GM08714 (cell line): Measurements from ENCODE around the gene SPN.
"Not testable (repeated sequence)": the region's sequence is repeated elsewhere in the genome, so short reads cannot be mapped to it uniquely, and the experiment has no call there.

Source experiments
- H3K4me3 ChIP-seq: fragments of 200-500 bp; sonication (Bioruptor generic); 2 replicates; pipeline ENCODE4 v1.5.1; 2014; ENCODE audit warnings: mild to moderate bottlenecking, low read length, inconsistent platforms
- ZNF274 ChIP-seq: IDR thresholded peaks from 2 replicates; pipeline ENCODE4 v1.6.1; 2012; ENCODE audit warnings: mild to moderate bottlenecking, low read depth, low read length

Gene SPN

GRCh38 chr16:29663016-29663806, at the start of gene SPN:
Gene SPN, plus strand, starts transcription at chr16:29663247. Its CDS starts 482 bp downstream, at chr16:29663729.
- no peak for TF ChIP-seq ZNF274
- peak within 1 kb of the TSS; percentile 86 for H3K4me3 ChIP-seq

GRCh38 chr16:29613307-29614057, 49.6 kb upstream of the SPN start:
- peak overlapping the region; percentile 58; the same call in 1 of the 2 replicates for H3K4me3 ChIP-seq

GRCh38 chr16:29614691-29615314, 48.2 kb upstream of the SPN start:
- H3K4me3 ChIP-seq, result not testable (repeated sequence)

GRCh38 chr16:29616127-29616526, 46.9 kb upstream of the SPN start:
- not testable (repeated sequence) for H3K4me3 ChIP-seq

DNA sequence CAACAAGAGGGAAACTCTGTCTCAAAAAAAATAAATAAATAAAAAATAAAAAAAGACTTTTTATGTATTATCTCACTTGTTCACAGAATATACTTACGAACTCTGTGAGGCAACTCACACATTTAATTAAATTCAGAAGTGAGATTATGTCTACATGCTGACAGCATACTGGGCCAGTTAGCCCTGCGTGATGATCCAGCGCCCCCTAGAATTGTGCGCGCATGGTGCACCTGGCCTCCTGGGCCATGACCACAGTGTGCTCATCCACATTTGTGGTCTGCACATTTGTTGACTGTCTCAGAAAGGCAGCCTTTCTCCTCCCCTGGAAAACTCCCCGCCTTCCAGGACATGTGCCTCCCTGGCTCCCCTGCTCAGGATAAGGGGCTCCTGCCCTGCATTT, 42.5 kb upstream of the SPN start:
- not testable (repeated sequence) for H3K4me3 ChIP-seq

GRCh38 chr16:29622738-29623137, 40.3 kb upstream of the SPN start:
- H3K4me3 ChIP-seq, result not testable (repeated sequence)

GRCh38 chr16:29623253-29623652, 39.8 kb upstream of the SPN start:
- H3K4me3 ChIP-seq, result not testable (repeated sequence)

DNA sequence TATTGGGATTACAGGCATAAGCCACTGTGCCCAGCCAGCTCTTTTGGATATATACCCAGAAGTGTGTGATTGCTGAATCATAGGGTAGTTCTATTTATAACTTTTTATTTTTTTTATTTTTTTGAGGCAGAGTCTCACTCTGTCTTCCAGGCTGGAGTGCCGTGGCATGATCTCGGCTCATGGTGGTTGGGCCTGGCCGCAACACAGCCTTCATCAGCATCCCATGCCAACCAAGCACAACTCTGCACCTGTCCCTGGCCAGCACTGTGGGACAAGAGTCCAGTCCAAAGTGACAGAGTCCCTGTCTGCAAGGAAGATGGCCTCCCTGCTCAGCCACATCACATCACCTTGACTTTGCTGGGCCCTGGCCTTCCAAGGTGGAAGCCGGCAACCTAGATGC, 37.9 kb upstream of the SPN start:
- H3K4me3 ChIP-seq, result not testable (repeated sequence)

GRCh38 chr16:29626778-29627331, 36.2 kb upstream of the SPN start:
- not testable (repeated sequence) for H3K4me3 ChIP-seq

- H3K4me3 ChIP-seq, result not testable (repeated sequence)
Measured at GRCh38 chr16:29627661-29628075, 35.4 kb upstream of the SPN start.

DNA sequence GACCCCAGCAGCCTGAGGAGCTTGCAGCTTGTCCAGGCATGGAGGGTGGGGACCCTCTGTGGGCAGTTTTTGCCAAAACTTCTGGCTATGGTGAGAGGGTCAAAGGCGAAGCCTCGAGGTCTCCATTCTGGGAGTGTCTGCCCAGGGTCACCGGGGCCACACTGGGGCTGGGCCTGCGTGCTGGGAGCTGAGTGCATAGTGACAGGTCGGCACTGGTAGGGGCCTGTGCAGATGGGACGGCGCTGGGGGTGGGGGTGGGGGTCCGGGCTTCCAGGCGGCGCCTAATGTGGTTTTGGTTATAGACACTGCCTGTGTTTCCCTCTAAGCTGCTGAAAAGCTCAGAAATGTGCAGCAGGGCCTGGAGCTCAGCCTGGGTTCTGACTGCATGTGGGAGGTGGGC, 34.3 kb upstream of the SPN start:
- H3K4me3 ChIP-seq, result not testable (repeated sequence)

DNA sequence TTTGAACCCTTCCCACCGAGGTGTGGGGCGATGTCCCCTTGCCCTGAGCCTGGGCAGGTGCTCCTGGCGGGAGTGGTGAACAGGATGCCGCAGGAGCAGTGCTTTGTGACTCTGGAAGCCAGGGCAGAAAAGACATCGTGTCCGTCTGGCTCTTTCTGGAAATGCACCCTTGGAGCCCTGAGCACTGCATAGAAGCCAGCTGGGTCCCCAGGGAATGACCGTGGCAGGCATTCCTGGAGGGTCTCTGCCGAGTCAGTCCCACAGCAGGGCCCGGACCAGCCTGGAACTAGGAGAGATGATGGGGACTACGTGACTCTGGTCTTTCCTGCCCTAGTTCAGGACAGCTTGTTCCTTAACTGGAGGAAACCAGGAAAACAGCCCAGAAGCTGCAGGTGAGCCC, 33.7 kb upstream of the SPN start:
- H3K4me3 ChIP-seq, result not testable (repeated sequence)

- not testable (repeated sequence) for H3K4me3 ChIP-seq
Measured at GRCh38 chr16:29631658-29632057, 31.4 kb upstream of the SPN start.

DNA sequence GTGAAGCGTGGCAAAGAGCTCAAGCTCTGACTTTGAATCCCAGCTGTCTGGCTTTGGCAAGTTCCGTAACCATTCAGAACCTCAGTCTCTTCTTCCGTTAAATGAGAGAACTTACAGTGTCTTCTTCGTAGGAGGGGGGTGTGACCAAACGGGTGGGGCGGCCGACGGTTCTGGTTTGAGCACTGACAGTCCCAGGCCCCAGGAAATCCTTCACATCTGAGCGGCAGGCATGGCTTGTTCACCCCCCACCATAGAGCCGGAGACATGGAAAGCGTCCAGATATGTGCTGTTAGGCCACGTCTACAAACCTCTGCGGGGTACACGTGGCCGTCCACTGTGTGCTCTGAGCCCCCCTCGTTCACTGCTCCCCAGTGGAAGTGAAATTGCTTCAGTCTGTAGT, 27.1 kb upstream of the SPN start:
- H3K4me3 ChIP-seq, result not testable (repeated sequence)

DNA sequence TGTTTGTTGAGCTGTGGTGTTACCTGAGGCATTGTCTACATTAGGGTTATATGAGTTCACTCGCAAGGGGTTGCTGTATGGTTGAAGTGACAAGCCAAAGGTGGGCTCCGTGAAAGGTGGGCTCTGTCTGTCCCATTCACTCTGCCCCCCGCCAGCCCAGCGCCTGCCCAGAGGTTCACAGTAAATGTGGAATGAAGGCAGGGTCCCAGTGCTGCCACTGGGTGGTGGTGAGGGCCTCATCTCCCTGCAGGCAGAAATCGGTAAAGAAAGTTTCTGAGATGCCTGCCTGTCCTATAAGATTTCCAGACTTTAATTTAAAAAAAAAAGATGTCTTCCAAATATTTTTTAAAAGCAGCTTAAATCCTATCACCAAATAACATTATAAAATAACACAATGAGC, 26.7 kb upstream of the SPN start:
- not testable (repeated sequence) for H3K4me3 ChIP-seq

DNA sequence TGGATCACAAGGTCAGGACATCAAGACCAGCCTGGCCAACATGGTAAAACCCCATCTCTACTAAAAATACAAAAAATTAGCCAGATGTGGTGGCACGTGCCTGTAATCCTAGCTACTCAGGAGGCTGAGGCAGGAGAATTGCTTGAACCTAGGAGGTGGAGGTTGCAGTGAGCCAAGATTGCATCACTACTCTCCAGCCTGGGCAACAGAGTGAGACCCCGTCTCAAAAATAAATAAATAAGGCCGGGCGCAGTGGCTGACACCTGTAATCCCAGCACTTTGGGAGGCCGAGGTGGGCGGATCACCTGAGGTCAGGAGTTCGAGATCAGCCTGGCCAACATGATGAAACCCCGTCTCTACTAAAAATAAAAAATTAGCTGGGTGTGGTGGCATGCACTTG, 24.3 kb upstream of the SPN start:
- not testable (repeated sequence) for H3K4me3 ChIP-seq
